Measurements from ENCODE around the gene NSFL1C.

Gene NSFL1C

GRCh38 chr20:1436263-1436662 is 30.4 kb downstream of the NSFL1C start:
- no peak for DNase-seq (ENCODE audit: low read depth)
- no peak overlapping the region for H3K4me3 ChIP-seq (ENCODE audit: low read depth, low read length)
- TF ChIP-seq, protein P1, sequence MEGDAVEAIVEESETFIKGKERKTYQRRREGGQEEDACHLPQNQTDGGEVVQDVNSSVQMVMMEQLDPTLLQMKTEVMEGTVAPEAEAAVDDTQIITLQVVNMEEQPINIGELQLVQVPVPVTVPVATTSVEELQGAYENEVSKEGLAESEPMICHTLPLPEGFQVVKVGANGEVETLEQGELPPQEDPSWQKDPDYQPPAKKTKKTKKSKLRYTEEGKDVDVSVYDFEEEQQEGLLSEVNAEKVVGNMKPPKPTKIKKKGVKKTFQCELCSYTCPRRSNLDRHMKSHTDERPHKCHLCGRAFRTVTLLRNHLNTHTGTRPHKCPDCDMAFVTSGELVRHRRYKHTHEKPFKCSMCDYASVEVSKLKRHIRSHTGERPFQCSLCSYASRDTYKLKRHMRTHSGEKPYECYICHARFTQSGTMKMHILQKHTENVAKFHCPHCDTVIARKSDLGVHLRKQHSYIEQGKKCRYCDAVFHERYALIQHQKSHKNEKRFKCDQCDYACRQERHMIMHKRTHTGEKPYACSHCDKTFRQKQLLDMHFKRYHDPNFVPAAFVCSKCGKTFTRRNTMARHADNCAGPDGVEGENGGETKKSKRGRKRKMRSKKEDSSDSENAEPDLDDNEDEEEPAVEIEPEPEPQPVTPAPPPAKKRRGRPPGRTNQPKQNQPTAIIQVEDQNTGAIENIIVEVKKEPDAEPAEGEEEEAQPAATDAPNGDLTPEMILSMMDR (IDR thresholded peaks at IDR 0.05; ENCODE audit: control insufficient read depth, extremely low read depth, insufficient read depth): no peak

DNA sequence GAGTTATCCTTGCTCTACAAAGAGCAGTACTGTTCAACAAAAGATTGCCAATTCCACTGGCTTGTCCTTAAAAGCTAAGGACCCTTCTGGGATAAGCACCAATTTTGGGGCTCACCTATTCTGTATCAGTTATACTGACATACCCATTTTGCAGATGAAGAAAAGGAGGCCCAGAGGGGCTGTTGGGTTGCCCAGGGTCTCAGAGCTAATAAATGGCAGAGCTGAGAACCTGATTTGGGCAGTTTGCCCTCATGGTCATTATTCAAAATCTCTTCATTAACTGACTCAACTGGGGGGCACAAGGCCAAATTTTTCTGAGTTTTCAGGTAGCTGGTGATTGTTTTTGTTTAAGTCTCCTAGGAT is 31.3 kb downstream of the NSFL1C start:
- TF ChIP-seq, protein P1 (IDR thresholded peaks at IDR 0.05; ENCODE audit: control insufficient read depth, extremely low read depth, insufficient read depth): no peak
- no peak overlapping the region for H3K4me3 ChIP-seq (ENCODE audit: low read depth, low read length)
- DNase-seq (ENCODE audit: low read depth): no peak

- TF ChIP-seq, protein P1 (IDR thresholded peaks at IDR 0.05; ENCODE audit: control insufficient read depth, extremely low read depth, insufficient read depth): no peak
- DNase-seq (ENCODE audit: low read depth): no peak
- H3K4me3 ChIP-seq (ENCODE audit: low read depth, low read length): no peak overlapping the region
These were observed 31.9 kb downstream of the NSFL1C start for GRCh38 chr20:1434571-1435336.

GRCh38 chr20:1431158-1431557 is 35.5 kb downstream of the NSFL1C start:
- DNase-seq (ENCODE audit: low read depth): no peak
- no peak overlapping the region for H3K4me3 ChIP-seq (ENCODE audit: low read depth, low read length)
- TF ChIP-seq, protein P1 (IDR thresholded peaks at IDR 0.05; ENCODE audit: control insufficient read depth, extremely low read depth, insufficient read depth): no peak

- no peak for DNase-seq (ENCODE audit: low read depth)
- TF ChIP-seq, protein P1 (IDR thresholded peaks at IDR 0.05; ENCODE audit: control insufficient read depth, extremely low read depth, insufficient read depth): no peak
- H3K4me3 ChIP-seq (ENCODE audit: low read depth, low read length): no peak overlapping the region
These were observed 36.6 kb downstream of the NSFL1C start for GRCh38 chr20:1430004-1430451.

GRCh38 chr20:1429143-1429728 is 37.4 kb downstream of the NSFL1C start:
- no peak for DNase-seq (ENCODE audit: low read depth)
- TF ChIP-seq, protein P1 (IDR thresholded peaks at IDR 0.05; ENCODE audit: control insufficient read depth, extremely low read depth, insufficient read depth): no peak
- H3K4me3 ChIP-seq (ENCODE audit: low read depth, low read length): no peak overlapping the region
